M059J (cell line): ENCODE data around the gene NDN. TPM values are rescaled to one million over a fixed set of nuclear protein-coding genes. Genes with fewer than 3 reads are reported as not detected.

ENCODE experiments used
- DNase-seq: peaks from one replicate; pipeline ENCODE4 v3.0.0-alpha.2; 2012; ENCODE audit warnings: low read depth
- total RNA-seq: library from RNA; depleted of rRNA; stranded (reverse); fragments of >200 nt; shearing (Covaris generic); gene quantifications from 2 replicates; pipeline ENCODE4 v1.2.3, GENCODE V29; 2014; rRNA removed

The NDN gene
- total RNA-seq, 1 experiment from 2014 or later: not detected

- DNase-seq: peak; percentile 54
Observed at GRCh38 chr15:23642413-23643044, 44.6 kb downstream of the NDN start.

Other genes starting within 250 kb of the NDN start
- not detected in 2 replicates for gene GOLGA6L2, start 240.1 kb downstream of the NDN start, total RNA-seq
- 9.3 and 13.7 TPM in 2 replicates for gene MKRN3, start 121.6 kb downstream of the NDN start, total RNA-seq
- gene MAGEL2, start 39.4 kb downstream of the NDN start, total RNA-seq: 0.02 TPM in 1 of 2 replicates, not detected in the other